Suprapubic skin (tissue), 4 donors: ENCODE results near the gene NINJ1.

Source experiments
- POLR2A ChIP-seq, 2 donors: fragments of 450-650 bp; IDR thresholded peaks; one replicate each; pipeline ENCODE4 v1.6.1; 2017; ENCODE audit warnings: antibody characterized with exemption in 2 of 2, mild to moderate bottlenecking in 2 of 2, moderate library complexity in 2 of 2
- POLR2AphosphoS5 ChIP-seq, 3 donors: sonication (generic); formaldehyde crosslinking; IDR thresholded peaks; one replicate each; pipeline ENCODE4 v1.6.1; 2017; ENCODE audit warnings: antibody characterized with exemption in 3 of 3
- TF ChIP-seq, protein P1 (sequence below), 2 donors: fragments of 200-600 bp in 1 of 2; fragments of 450-650 bp in 1 of 2; sonication (generic) in 1 of 2; IDR thresholded peaks; one replicate each; pipeline ENCODE4 v1.5.1; 2016 to 2019; ENCODE audit warnings: antibody characterized with exemption in 2 of 2, mild to moderate bottlenecking in 1 of 2, moderate library complexity in 1 of 2

DNA sequence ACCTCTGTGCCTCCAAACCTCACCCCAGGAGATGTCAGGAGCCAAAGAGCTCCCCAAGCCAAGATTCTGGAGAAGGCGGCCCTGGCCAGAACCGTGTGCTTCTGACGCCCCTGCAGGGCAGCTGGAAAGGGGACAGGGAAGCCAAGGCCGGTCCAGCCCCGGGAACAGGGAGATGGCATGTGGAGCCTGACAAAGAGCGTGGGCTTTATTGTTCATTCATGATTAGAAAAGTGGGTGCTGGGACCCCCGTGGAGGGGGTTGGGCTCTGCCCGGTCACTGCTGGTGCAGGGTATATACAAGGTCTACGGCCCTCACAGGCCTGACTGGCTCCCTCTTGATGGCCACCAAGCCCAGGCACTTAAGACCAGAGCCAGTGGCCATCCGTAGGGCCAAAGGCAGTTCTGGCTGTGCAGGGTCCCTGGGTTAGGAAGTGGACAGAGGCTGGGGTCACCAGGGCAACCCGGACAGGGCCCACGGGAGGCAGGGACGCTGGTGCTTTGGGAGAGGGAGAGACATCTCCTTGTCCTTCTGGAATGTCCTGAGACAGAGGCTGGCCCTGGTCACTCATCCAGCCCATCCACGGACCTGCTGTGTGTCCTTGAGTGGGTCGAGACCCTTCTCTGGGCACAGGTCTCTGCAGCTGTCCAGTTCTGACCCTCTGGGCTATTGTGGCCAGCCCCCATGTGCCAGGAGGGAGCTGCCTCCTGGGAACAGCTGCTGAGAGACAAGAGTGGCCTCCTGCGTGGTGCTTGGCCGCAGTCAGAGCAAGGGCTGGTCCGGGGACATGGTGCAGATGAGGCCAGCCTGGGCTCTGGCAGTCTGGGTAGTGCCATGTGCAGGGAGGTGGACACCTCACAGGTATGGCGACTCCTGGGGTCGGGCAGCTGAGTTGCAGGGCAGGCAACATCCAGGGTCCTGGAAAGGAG, 12.5 kb downstream of the NINJ1 start:
- TF ChIP-seq, protein P1, sequence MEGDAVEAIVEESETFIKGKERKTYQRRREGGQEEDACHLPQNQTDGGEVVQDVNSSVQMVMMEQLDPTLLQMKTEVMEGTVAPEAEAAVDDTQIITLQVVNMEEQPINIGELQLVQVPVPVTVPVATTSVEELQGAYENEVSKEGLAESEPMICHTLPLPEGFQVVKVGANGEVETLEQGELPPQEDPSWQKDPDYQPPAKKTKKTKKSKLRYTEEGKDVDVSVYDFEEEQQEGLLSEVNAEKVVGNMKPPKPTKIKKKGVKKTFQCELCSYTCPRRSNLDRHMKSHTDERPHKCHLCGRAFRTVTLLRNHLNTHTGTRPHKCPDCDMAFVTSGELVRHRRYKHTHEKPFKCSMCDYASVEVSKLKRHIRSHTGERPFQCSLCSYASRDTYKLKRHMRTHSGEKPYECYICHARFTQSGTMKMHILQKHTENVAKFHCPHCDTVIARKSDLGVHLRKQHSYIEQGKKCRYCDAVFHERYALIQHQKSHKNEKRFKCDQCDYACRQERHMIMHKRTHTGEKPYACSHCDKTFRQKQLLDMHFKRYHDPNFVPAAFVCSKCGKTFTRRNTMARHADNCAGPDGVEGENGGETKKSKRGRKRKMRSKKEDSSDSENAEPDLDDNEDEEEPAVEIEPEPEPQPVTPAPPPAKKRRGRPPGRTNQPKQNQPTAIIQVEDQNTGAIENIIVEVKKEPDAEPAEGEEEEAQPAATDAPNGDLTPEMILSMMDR (IDR thresholded peaks at IDR 0.05), result no peak
- TF ChIP-seq POLR2A (IDR thresholded peaks at IDR 0.05) (no peak), POLR2AphosphoS5 (IDR thresholded peaks at IDR 0.05) (no peak)
